CD14-positive monocyte (primary cell): ENCODE measurements around the gene CHST10. TPM values are rescaled to one million over a fixed set of nuclear protein-coding genes. Genes with fewer than 3 reads are reported as not detected.

Experiments used
- DNase-seq, 3 donors: peaks; one replicate each; pipeline ENCODE4 v3.0.0-alpha.2; 2011 to 2022
- H2AFZ ChIP-seq: 2 replicates; pipeline ENCODE4 v1.6.0; 2012; ENCODE audit warnings: mild to moderate bottlenecking, low read depth, low read length, inconsistent platforms; ENCODE audit not compliant: insufficient read depth, poor library complexity, severe bottlenecking
- H3K27ac ChIP-seq, 2 donors: 1 replicate in 1 of 2; 2 replicates in 1 of 2; pipeline ENCODE4 v1.5.1; 2012 to 2013; ENCODE audit warnings: low read length in 2 of 2, control low read depth in 1 of 2, inconsistent platforms in 1 of 2, low read depth in 1 of 2, mild to moderate bottlenecking in 1 of 2
- H3K27me3 ChIP-seq, 2 donors: one replicate each; pipeline versions ENCODE4 v1.6.0 to v1.6.1; 2011 to 2013; ENCODE audit warnings: low read length in 2 of 2; ENCODE audit not compliant: control insufficient read depth in 2 of 2, insufficient read depth in 2 of 2
- H3K36me3 ChIP-seq, 2 donors: replicated peaks in 1 of 2; 1 replicate in 1 of 2; 2 replicates in 1 of 2; pipeline versions ENCODE4 v1.5.1 to v1.6.1; 2012 to 2013; ENCODE audit warnings: low read length in 2 of 2, control low read depth in 1 of 2, inconsistent platforms in 1 of 2, mild to moderate bottlenecking in 1 of 2; ENCODE audit not compliant: insufficient read depth in 2 of 2, control insufficient read depth in 1 of 2
- H3K4me1 ChIP-seq, 2 donors: 1 replicate in 1 of 2; 2 replicates in 1 of 2; pipeline versions ENCODE4 v1.5.1 to v1.6.1; 2012 to 2013; ENCODE audit warnings: low read length in 2 of 2, control low read depth in 1 of 2, inconsistent platforms in 1 of 2, mild to moderate bottlenecking in 1 of 2, moderate library complexity in 1 of 2; ENCODE audit not compliant: insufficient read depth in 2 of 2, control insufficient read depth in 1 of 2
- H3K4me2 ChIP-seq: replicated peaks from 2 replicates; pipeline ENCODE3; 2012; ENCODE audit warnings: low read length, moderate library complexity, mild to moderate bottlenecking; ENCODE audit not compliant: poor library complexity, severe bottlenecking; ENCODE audit errors: extremely low read depth
- H3K4me3 ChIP-seq, 3 experiments: fragments of 200-600 bp in 1 of 3; sonication (generic) in 1 of 3; replicated peaks in 1 of 3; 1 replicate in 2 of 3; 2 replicates in 1 of 3; pipeline ENCODE4 v1.5.1; 2011 to 2013; ENCODE audit warnings: low read length in 3 of 3, mild to moderate bottlenecking in 3 of 3, control low read depth in 2 of 3, low read depth in 2 of 3, inconsistent platforms in 1 of 3, moderate library complexity in 1 of 3
- H3K79me2 ChIP-seq: 2 replicates; pipeline ENCODE4 v1.6.0; 2012; ENCODE audit warnings: mild to moderate bottlenecking, control low read depth, inconsistent platforms, low read length, moderate library complexity; ENCODE audit not compliant: insufficient read depth
- H3K9ac ChIP-seq: 2 replicates; pipeline ENCODE4 v1.6.0; 2017; ENCODE audit warnings: low read length, mild to moderate bottlenecking; ENCODE audit not compliant: insufficient read depth, poor library complexity, severe bottlenecking
- H3K9me3 ChIP-seq, 2 donors: replicated peaks in 1 of 2; 1 replicate in 1 of 2; 2 replicates in 1 of 2; pipeline versions ENCODE4 v1.5.1 to v1.6.1; 2012 to 2013; ENCODE audit warnings: low read length in 2 of 2, control low read depth in 1 of 2; ENCODE audit not compliant: control insufficient read depth in 1 of 2, insufficient read depth in 1 of 2
- H4K20me1 ChIP-seq: 2 replicates; pipeline ENCODE4 v1.6.0; 2012; ENCODE audit warnings: mild to moderate bottlenecking, low read length, control low read depth, moderate library complexity; ENCODE audit not compliant: insufficient read depth
- H3K27ac Mint-ChIP-seq, 7 donors: one replicate each; pipeline ENCODE4 v1.8.0; 2020; ENCODE audit warnings: mild to moderate bottlenecking in 7 of 7, mixed read lengths in 7 of 7, moderate library complexity in 6 of 7, inconsistent platforms in 2 of 7
- H3K27me3 Mint-ChIP-seq, 3 donors: one replicate each; pipeline ENCODE4 v1.8.0; 2021 to 2022; ENCODE audit warnings: low read depth in 3 of 3, mild to moderate bottlenecking in 3 of 3, mixed read lengths in 3 of 3, moderate library complexity in 3 of 3, inconsistent platforms in 1 of 3
- H3K36me3 Mint-ChIP-seq, 2 donors: one replicate each; pipeline ENCODE4 v1.8.0; 2020; ENCODE audit warnings: mixed read lengths in 2 of 2, inconsistent platforms in 1 of 2, mild to moderate bottlenecking in 1 of 2
- H3K4me1 Mint-ChIP-seq: one replicate; pipeline ENCODE4 v1.8.0; 2020; ENCODE audit warnings: mild to moderate bottlenecking, mixed read lengths
- H3K4me3 Mint-ChIP-seq, 2 donors: one replicate each; pipeline ENCODE4 v1.8.0; 2020; ENCODE audit warnings: mild to moderate bottlenecking in 2 of 2, mixed read lengths in 2 of 2, moderate library complexity in 1 of 2
- H3K9me3 Mint-ChIP-seq, 7 donors: one replicate each; pipeline ENCODE4 v1.8.0; 2020 to 2022; ENCODE audit warnings: mixed read lengths in 7 of 7, mild to moderate bottlenecking in 6 of 7, moderate library complexity in 6 of 7, inconsistent platforms in 2 of 7
- WGBS: methylation state at CpG from one replicate; pipeline ENCODE4 v1.1.5; 2013; ENCODE audit warnings: missing lambda C conversion rate; ENCODE audit not compliant: insufficient coverage; 5-methylcytosine and 5-hydroxymethylcytosine counted together
- intact Hi-C, 2 donors: fragments of 100-400 bp; cut with micrococcal nuclease; formaldehyde crosslinking; loops; one replicate each; pipeline versions ENCODE4 v1.15.0 to v1.15.1; 2023
- polyA plus RNA-seq, 3 donors: library from polyadenylated mRNA; depleted of rRNA in 1 of 3; unstranded in 2 of 3; stranded (reverse) in 1 of 3; fragments of 300-500 nt in 2 of 3; fragments of >200 nt in 1 of 3; fragmentation: Illumina TruSeq in 2 of 3; gene quantifications; 1 replicate in 2 of 3; 2 replicates in 1 of 3; pipeline ENCODE4 v1.2.3, GENCODE V29; 2012 to 2021
- TF ChIP-seq, protein P1 (sequence below): fragments of 200-600 bp; IDR thresholded peaks from one replicate; pipeline ENCODE4 v1.8.0; 2022; ENCODE audit warnings: antibody characterized with exemption, mild to moderate bottlenecking

CHST10 gene
- polyA plus RNA-seq, 3 donors: 0.52 to 0.54 TPM; not detected in 1

DNA sequence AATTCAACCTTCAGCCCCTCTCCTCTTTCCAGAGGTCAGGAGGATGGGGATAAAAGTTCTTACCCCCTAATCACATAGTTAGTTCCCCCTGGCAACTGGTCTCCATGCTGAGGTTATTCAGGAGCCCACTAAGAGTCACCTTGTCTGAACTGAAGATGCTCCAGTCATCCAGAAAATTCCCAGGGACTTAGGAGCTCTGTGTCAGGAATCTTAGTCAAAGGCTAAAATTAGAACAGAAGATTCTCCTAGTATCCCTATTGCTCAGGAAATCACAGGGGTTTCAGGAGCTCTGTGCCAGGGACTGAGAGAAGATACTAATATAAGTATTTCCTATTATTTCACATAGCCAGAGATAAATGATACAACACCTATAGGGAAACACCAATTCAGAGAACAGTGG lies 57.9 kb downstream of the CHST10 start:
- Histone ChIP-seq H3K9me3 (peaks cover 11 to 24% of the 10 kb centered on the region in 2 donors), H3K27ac (no peak overlapping the region), H3K36me3 (no peaks in the 10 kb centered on the region), H3K4me3 (no peak overlapping the region), H3K4me1 (no peaks in the 10 kb centered on the region), H3K27me3 (peaks cover 0 to 2% of the 10 kb centered on the region in 2 donors), H3K79me2 (no peaks in the 10 kb centered on the region), H4K20me1 (no peaks in the 10 kb centered on the region), H3K4me2 (no peak overlapping the region), H2AFZ (no peak overlapping the region), H3K9ac (no peak overlapping the region)
- peaks cover 6 to 12% (median 8%) of the 10 kb centered on the region in 3 donors for H3K27me3 Mint-ChIP-seq
- peak overlapping the region in 1 of 7 donors; percentile 11 for H3K27ac Mint-ChIP-seq
- no peaks in the 10 kb centered on the region for H3K4me1 Mint-ChIP-seq
- H3K9me3 Mint-ChIP-seq: peaks cover 14 to 49% (median 37%) of the 10 kb centered on the region in 7 donors
- TF ChIP-seq, protein P1, sequence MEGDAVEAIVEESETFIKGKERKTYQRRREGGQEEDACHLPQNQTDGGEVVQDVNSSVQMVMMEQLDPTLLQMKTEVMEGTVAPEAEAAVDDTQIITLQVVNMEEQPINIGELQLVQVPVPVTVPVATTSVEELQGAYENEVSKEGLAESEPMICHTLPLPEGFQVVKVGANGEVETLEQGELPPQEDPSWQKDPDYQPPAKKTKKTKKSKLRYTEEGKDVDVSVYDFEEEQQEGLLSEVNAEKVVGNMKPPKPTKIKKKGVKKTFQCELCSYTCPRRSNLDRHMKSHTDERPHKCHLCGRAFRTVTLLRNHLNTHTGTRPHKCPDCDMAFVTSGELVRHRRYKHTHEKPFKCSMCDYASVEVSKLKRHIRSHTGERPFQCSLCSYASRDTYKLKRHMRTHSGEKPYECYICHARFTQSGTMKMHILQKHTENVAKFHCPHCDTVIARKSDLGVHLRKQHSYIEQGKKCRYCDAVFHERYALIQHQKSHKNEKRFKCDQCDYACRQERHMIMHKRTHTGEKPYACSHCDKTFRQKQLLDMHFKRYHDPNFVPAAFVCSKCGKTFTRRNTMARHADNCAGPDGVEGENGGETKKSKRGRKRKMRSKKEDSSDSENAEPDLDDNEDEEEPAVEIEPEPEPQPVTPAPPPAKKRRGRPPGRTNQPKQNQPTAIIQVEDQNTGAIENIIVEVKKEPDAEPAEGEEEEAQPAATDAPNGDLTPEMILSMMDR: no peak
- H3K4me3 Mint-ChIP-seq: no peak overlapping the region
- no peaks in the 10 kb centered on the region for H3K36me3 Mint-ChIP-seq
- intact Hi-C loops: no loop called here
- DNase-seq: no peak

GRCh38 chr2:100358554-100358953 lies 58.9 kb downstream of the CHST10 start:
- no peak overlapping the region for H2AFZ ChIP-seq
- H3K4me3 Mint-ChIP-seq: no peak overlapping the region
- H3K9me3 Mint-ChIP-seq: peaks cover 13 to 43% (median 33%) of the 10 kb centered on the region in 7 donors
- H3K4me2 ChIP-seq: no peak overlapping the region
- TF ChIP-seq, protein P1: no peak
- H4K20me1 ChIP-seq: no peaks in the 10 kb centered on the region
- H3K79me2 ChIP-seq: no peaks in the 10 kb centered on the region
- H3K4me1 ChIP-seq: no peaks in the 10 kb centered on the region
- H3K27ac Mint-ChIP-seq: no peak overlapping the region
- no peaks in the 10 kb centered on the region for H3K36me3 ChIP-seq
- peaks cover 6 to 17% (median 10%) of the 10 kb centered on the region in 3 donors for H3K27me3 Mint-ChIP-seq
- H3K27ac ChIP-seq: no peak overlapping the region
- H3K4me1 Mint-ChIP-seq: no peaks in the 10 kb centered on the region
- no peak overlapping the region for H3K4me3 ChIP-seq
- no peak for DNase-seq
- H3K27me3 ChIP-seq: peaks cover 0 to 2% of the 10 kb centered on the region in 2 donors
- 91% methylated on average over 1 of the region's 2 CpGs for WGBS
- peaks cover 11 to 24% of the 10 kb centered on the region in 2 donors for H3K9me3 ChIP-seq
- intact Hi-C loops: no loop called here
- no peak overlapping the region for H3K9ac ChIP-seq
- no peaks in the 10 kb centered on the region for H3K36me3 Mint-ChIP-seq
